Camera-type eye (tissue), 1 donor: Measurements from ENCODE around the gene TBC1D10B. TPM values are rescaled to one million over a fixed set of nuclear protein-coding genes. Genes with fewer than 3 reads are reported as not detected.

ENCODE experiments used
- total RNA-seq: library from RNA; depleted of rRNA; stranded (reverse); fragments of >200 nt; gene quantifications from one replicate; pipeline ENCODE4 v1.2.3, GENCODE V29; 2014

The TBC1D10B gene
- total RNA-seq: 38.1 TPM

GRCh38 chr16:30370456-30371247 is at the start of gene TBC1D10B:
Gene TBC1D10B, minus strand, starts transcription at chr16:30370494. Its CDS starts 311 bp downstream, at chr16:30370183.

GRCh38 chr16:30407102-30407803 is 37.0 kb upstream of the TBC1D10B start, which contains the start of gene ZNF771:
Gene ZNF771, plus strand, starts transcription at chr16:30407606. Its CDS starts 448 bp downstream, at chr16:30408054.

GRCh38 chr16:30395155-30395991 is 25.1 kb upstream of the TBC1D10B start, which contains the start of gene ZNF48:
Gene ZNF48, plus strand, starts transcription at chr16:30395420. Its CDS starts 375 bp downstream, at chr16:30395795.

GRCh38 chr16:30382111-30382881 is 12.0 kb upstream of the TBC1D10B start, which contains the start of gene SEPTIN1:
Gene SEPTIN1, minus strand, starts transcription at chr16:30382561. Its CDS starts 19 bp downstream, at chr16:30382542.

GRCh38 chr16:30374538-30374937 is 4.2 kb upstream of the TBC1D10B start, which contains the start of gene MYL11:
Gene MYL11, plus strand, starts transcription at chr16:30374802. Its CDS starts 56 bp downstream, at chr16:30374858.

GRCh38 chr16:30355144-30355953 is 14.9 kb downstream of the TBC1D10B start, which contains the start of gene CD2BP2:
Gene CD2BP2, minus strand, starts transcription at chr16:30355308. Its CDS starts 627 bp downstream, at chr16:30354681.

Other genes starting within 250 kb of the TBC1D10B start
- 31.3 TPM for gene MAPK3, start 247.3 kb downstream of the TBC1D10B start, total RNA-seq
- 13.0 TPM for gene CORO1A, start 186.9 kb downstream of the TBC1D10B start, total RNA-seq
- 50.9 TPM for gene BOLA2B, start 176.8 kb downstream of the TBC1D10B start, total RNA-seq
- 11.5 TPM for gene SLX1A, start 176.6 kb downstream of the TBC1D10B start, total RNA-seq
- gene SULT1A3, start 171.2 kb downstream of the TBC1D10B start, total RNA-seq: 10.4 TPM
- gene NPIPB13, start 122.0 kb downstream of the TBC1D10B start, total RNA-seq: not detected
- 38.5 TPM for gene CD2BP2, start 15.2 kb downstream of the TBC1D10B start, total RNA-seq
- 194 TPM for gene MYL11, start 4.3 kb upstream of the TBC1D10B start, total RNA-seq
- 0.44 TPM for gene SEPTIN1, start 12.1 kb upstream of the TBC1D10B start, total RNA-seq
- 18.3 TPM for gene ZNF48, start 24.9 kb upstream of the TBC1D10B start, total RNA-seq
- gene ZNF771, start 37.1 kb upstream of the TBC1D10B start, total RNA-seq: 8.4 TPM
- 20.0 TPM for gene DCTPP1, start 59.5 kb upstream of the TBC1D10B start, total RNA-seq
- 17.2 TPM for gene SEPHS2, start 75.4 kb upstream of the TBC1D10B start, total RNA-seq
- gene ITGAL, start 102.2 kb upstream of the TBC1D10B start, total RNA-seq: 3.8 TPM
- 26.4 TPM for gene ZNF768, start 156.1 kb upstream of the TBC1D10B start, total RNA-seq
- gene ZNF747, start 164.4 kb upstream of the TBC1D10B start, total RNA-seq: 18.6 TPM
- gene ZNF764, start 187.9 kb upstream of the TBC1D10B start, total RNA-seq: 17.8 TPM
- gene ZNF688, start 201.2 kb upstream of the TBC1D10B start, total RNA-seq: 9.2 TPM
- gene ZNF785, start 215.2 kb upstream of the TBC1D10B start, total RNA-seq: 30.5 TPM
- 8.2 TPM for gene ZNF689, start 239.9 kb upstream of the TBC1D10B start, total RNA-seq